Fibroblast of the aortic adventitia (primary cell): ENCODE measurements around the gene ASTE1. TPM values are rescaled to one million over a fixed set of nuclear protein-coding genes. Genes with fewer than 3 reads are reported as not detected.

Experiments
- DNase-seq: peaks from one replicate; pipeline ENCODE4 v3.0.0-alpha.2; 2010; ENCODE audit warnings: low read depth
- H3K4me3 ChIP-seq: 2 replicates; pipeline ENCODE4 v1.5.1; 2011; ENCODE audit warnings: low read depth, mild to moderate bottlenecking, control low read depth, low read length, moderate library complexity
- total RNA-seq: library from RNA; depleted of rRNA; stranded (reverse); fragments of >200 nt; gene quantifications from 2 replicates; pipeline ENCODE4 v1.2.3, GENCODE V29; 2012; ENCODE audit warnings: low replicate concordance
- TF ChIP-seq, protein P1 (sequence below): IDR thresholded peaks from 2 replicates; pipeline ENCODE4 v1.5.1; 2011; ENCODE audit warnings: mild to moderate bottlenecking, low read length, control low read depth, inconsistent platforms; ENCODE audit not compliant: insufficient read depth

ASTE1 gene
- total RNA-seq, 1 donor, result 10.1 TPM

GRCh38 chr3:131009698-131010097 lies 16.9 kb downstream of the ASTE1 start:
- no peak for DNase-seq
- TF ChIP-seq, protein P1, sequence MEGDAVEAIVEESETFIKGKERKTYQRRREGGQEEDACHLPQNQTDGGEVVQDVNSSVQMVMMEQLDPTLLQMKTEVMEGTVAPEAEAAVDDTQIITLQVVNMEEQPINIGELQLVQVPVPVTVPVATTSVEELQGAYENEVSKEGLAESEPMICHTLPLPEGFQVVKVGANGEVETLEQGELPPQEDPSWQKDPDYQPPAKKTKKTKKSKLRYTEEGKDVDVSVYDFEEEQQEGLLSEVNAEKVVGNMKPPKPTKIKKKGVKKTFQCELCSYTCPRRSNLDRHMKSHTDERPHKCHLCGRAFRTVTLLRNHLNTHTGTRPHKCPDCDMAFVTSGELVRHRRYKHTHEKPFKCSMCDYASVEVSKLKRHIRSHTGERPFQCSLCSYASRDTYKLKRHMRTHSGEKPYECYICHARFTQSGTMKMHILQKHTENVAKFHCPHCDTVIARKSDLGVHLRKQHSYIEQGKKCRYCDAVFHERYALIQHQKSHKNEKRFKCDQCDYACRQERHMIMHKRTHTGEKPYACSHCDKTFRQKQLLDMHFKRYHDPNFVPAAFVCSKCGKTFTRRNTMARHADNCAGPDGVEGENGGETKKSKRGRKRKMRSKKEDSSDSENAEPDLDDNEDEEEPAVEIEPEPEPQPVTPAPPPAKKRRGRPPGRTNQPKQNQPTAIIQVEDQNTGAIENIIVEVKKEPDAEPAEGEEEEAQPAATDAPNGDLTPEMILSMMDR, result no peak
- no peak overlapping the region for H3K4me3 ChIP-seq

DNA sequence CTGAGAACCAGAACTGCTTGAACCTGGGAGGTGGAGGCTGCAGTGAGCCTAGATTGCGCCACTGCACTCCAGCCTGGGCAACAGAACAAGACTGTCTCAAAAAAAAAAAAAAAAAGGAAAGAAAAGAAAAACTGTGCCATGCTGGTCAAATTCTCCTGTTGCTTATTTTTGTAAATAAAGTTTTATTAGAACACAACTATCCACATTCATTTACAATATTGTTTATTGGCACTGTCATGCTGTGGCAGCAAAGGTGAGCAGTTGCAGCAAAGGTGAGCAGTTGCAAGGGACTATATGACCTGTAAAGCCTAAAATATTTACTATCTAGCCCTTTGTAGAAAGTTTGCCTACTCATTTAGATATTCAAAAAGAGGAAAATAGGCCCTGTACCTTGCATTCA lies 18.3 kb downstream of the ASTE1 start:
- DNase-seq, result no peak
- TF ChIP-seq, protein P1, result no peak

GRCh38 chr3:131007782-131008181 lies 18.8 kb downstream of the ASTE1 start:
- H3K4me3 ChIP-seq, result no peak overlapping the region
- TF ChIP-seq, protein P1, result no peak
- DNase-seq, result no peak

More for the DNA sequence above, 18.3 kb downstream of the ASTE1 start:
- H3K4me3 ChIP-seq, result no peak overlapping the region

GRCh38 chr3:131007256-131007655 lies 19.4 kb downstream of the ASTE1 start:
- TF ChIP-seq, protein P1, result no peak
- DNase-seq, result no peak
- no peak overlapping the region for H3K4me3 ChIP-seq

DNA sequence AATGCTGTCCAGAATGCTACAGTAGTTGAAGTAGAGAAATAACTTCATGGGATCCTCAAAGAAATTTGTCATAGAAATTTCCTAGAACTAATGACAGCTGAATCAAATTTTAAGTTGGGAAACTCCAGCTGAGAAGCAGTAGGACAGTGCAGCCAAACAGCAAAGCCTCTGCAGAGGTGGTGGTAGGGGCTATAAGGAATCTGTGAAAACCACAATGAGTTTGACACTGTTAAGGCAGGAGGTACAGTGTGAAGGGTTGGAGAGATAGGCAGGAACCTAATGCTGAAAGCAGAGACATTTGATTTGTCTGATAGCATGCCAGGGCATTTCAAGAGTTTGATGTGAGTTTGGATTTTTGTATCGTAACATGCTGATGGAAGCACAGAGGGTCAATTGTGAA lies 22.0 kb downstream of the ASTE1 start:
- DNase-seq, result no peak
- no peak overlapping the region for H3K4me3 ChIP-seq
- TF ChIP-seq, protein P1, result no peak

DNA sequence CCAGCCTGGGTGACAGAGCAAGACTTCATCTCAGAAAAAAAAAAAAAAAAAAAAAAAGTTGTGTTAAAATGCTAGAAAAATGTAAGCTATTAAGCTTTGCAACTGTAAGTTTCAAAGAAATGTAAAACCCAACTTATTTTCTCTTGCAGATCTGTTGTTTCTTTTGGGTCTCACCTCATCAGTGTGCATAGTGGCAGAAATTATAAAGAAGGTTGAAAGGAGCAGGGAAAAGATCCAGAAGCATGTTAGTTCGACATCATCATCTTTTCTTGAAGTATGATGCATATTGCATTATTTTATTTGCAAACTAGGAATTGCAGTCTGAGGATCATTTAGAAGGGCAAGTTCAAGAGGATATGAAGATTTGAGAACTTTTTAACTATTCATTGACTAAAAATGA lies 25.6 kb downstream of the ASTE1 start:
- DNase-seq, result no peak
- TF ChIP-seq, protein P1, result no peak
- H3K4me3 ChIP-seq, result no peak overlapping the region

DNA sequence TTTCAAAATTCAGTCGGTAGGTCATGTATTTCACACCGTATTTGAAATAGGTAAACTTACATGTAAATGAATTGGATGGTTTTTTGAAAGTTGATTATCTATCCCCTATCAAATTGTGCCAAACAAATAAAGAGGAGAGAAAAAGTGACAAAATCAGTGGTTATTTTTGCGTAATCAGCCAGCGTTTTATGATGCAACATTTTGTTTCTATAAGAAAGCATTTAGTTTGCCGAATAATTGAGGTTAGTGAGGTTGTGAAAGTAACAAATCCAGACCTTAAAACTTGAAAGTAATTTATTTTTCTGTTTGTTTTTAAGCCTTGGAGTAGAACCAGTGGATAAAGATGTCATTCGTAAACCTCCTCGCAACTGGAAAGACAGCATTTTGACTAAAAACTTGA lies 29.3 kb downstream of the ASTE1 start:
- no peak overlapping the region for H3K4me3 ChIP-seq
- DNase-seq, result no peak
- TF ChIP-seq, protein P1, result no peak
